K562 (cell line): ENCODE results near the gene LRRC71. TPM values are rescaled to one million over a fixed set of nuclear protein-coding genes. Genes with fewer than 3 reads are reported as not detected.
A peak's percentile ranks its signal among the peaks of the same experiment; 100 is the strongest.

ENCODE experiments used
- AFF1 ChIP-seq, 2 experiments: fragments of 450-650 bp; IDR thresholded peaks; 2 replicates each; pipeline ENCODE4 v1.6.1; 2018; ENCODE audit warnings: mild to moderate bottlenecking in 2 of 2, low read depth in 1 of 2; ENCODE audit not compliant: partially characterized antibody in 2 of 2
- ARID1B ChIP-seq: fragments of 450-650 bp; IDR thresholded peaks from 2 replicates; pipeline ENCODE4 v1.6.1; 2016; ENCODE audit warnings: antibody characterized with exemption, mild to moderate bottlenecking, inconsistent platforms
- ATF3 ChIP-seq, 2 experiments: fragments of 450-650 bp in 1 of 2; sonication (generic) in 1 of 2; formaldehyde crosslinking in 1 of 2; IDR thresholded peaks in 1 of 2; conservative IDR thresholded peaks in 1 of 2; 2 replicates each; pipeline versions ENCODE4 v1.6.1 to v1.8.1; 2016 to 2023; ENCODE audit warnings: mild to moderate bottlenecking in 2 of 2, moderate library complexity in 2 of 2, inconsistent platforms in 1 of 2, missing genetic modification reagents in 1 of 2
- BMI1 ChIP-seq: fragments of 150-350 bp; IDR thresholded peaks from 2 replicates; pipeline ENCODE4 v1.6.1; 2014; ENCODE audit warnings: low read length
- CHCHD3 ChIP-seq: fragments of 250-450 bp; sonication (Bioruptor Pico); IDR thresholded peaks from 2 replicates; pipeline ENCODE4 v2.1.2; 2022; ENCODE audit warnings: mild to moderate bottlenecking
- GABPB2 ChIP-seq: fragments of 250-450 bp; sonication (Bioruptor Pico); conservative IDR thresholded peaks from 2 replicates; pipeline ENCODE4 v1.5.1; 2021; ENCODE audit warnings: mild to moderate bottlenecking
- HCFC1 ChIP-seq: IDR thresholded peaks from 2 replicates; pipeline ENCODE4 v1.6.1; 2012; ENCODE audit warnings: low read depth, low read length, improper control_type of control experiment
- IRF2 ChIP-seq: sonication (generic); formaldehyde crosslinking; IDR thresholded peaks from 2 replicates; pipeline ENCODE4 v1.8.1; 2022; ENCODE audit warnings: mild to moderate bottlenecking, missing genetic modification reagents
- KLF13 ChIP-seq: fragments of 450-650 bp; IDR thresholded peaks from 2 replicates; pipeline ENCODE4 v1.6.1; 2016; ENCODE audit warnings: missing genetic modification characterization, low read depth, mild to moderate bottlenecking, missing compliant biosample characterization, moderate library complexity, borderline replicate concordance
- NFXL1 ChIP-seq: fragments of 450-650 bp; formaldehyde crosslinking; IDR thresholded peaks from 2 replicates; pipeline ENCODE4 v1.4.0; 2021; ENCODE audit warnings: mild to moderate bottlenecking
- PHB2 ChIP-seq: fragments of 450-650 bp; IDR thresholded peaks from 2 replicates; pipeline ENCODE4 v1.6.1; 2017; ENCODE audit warnings: low read depth
- PML ChIP-seq: IDR thresholded peaks from 2 replicates; pipeline ENCODE4 v1.6.1; 2012; ENCODE audit warnings: low read length, inconsistent platforms
- POLR2A ChIP-seq: fragments of 450-650 bp; conservative IDR thresholded peaks from 2 replicates; pipeline ENCODE4 v1.6.1; 2016
- PREB ChIP-seq: sonication (generic); formaldehyde crosslinking; IDR thresholded peaks from 2 replicates; pipeline ENCODE4 v1.8.1; 2023; ENCODE audit warnings: mild to moderate bottlenecking, missing genetic modification reagents
- SAFB2 ChIP-seq: fragments of 200-400 bp; formaldehyde crosslinking; IDR thresholded peaks from 2 replicates; pipeline ENCODE4 v1.6.1; 2018; ENCODE audit warnings: borderline replicate concordance, low read length, low read depth, moderate library complexity; ENCODE audit not compliant: severe bottlenecking
- SNRNP70 ChIP-seq: fragments of 200-400 bp; formaldehyde crosslinking; optimal IDR thresholded peaks from 2 replicates; pipeline ENCODE3; 2017; ENCODE audit warnings: low read depth, low read length
- ZBED1 ChIP-seq: IDR thresholded peaks from 2 replicates; pipeline ENCODE4 v1.6.1; 2014
- ZBTB1 ChIP-seq: sonication (generic); formaldehyde crosslinking; IDR thresholded peaks from 2 replicates; pipeline ENCODE4 v1.8.1; 2023; ENCODE audit warnings: missing genetic modification reagents, low read depth, mild to moderate bottlenecking, borderline replicate concordance
- ZNF146 ChIP-seq: IDR thresholded peaks from one replicate; pipeline ENCODE4 v1.6.1; 2018; ENCODE audit warnings: missing compliant biosample characterization; ENCODE audit not compliant: unreplicated experiment
- ZNF436 ChIP-seq: fragments of 250-450, 450-650 bp; sonication (Bioruptor Pico); formaldehyde crosslinking; IDR thresholded peaks from 2 replicates; pipeline ENCODE4 v1.7.0; 2020; ENCODE audit warnings: mild to moderate bottlenecking
- ZNF740 ChIP-seq, 3 experiments: fragments of 200-800 bp in 1 of 3; sonication (Bioruptor generic) in 1 of 3; sonication (generic) in 1 of 3; formaldehyde crosslinking in 1 of 3; IDR thresholded peaks; 2 replicates each; pipeline versions ENCODE4 v1.6.1 to v1.8.0; 2016 to 2022; ENCODE audit warnings: mild to moderate bottlenecking in 2 of 3, missing compliant biosample characterization in 2 of 3, missing genetic modification characterization in 2 of 3, missing genetic modification reagents in 1 of 3
- ZNF785 ChIP-seq: fragments of 250-450 bp; sonication (Bioruptor Pico); IDR thresholded peaks from 2 replicates; pipeline ENCODE4 v1.4.0; 2020; ENCODE audit warnings: mild to moderate bottlenecking
- polyA plus RNA-seq, 8 experiments: library from polyadenylated mRNA; depleted of rRNA in 4 of 8; stranded (reverse) in 5 of 8; unstranded in 3 of 8; fragments of >200 nt; fragmentation: Nextera tagmentation in 2 of 8; fragmentation: Illumina TruSeq in 1 of 8; extraction: Ambion mirVana in 2 of 8; extraction: Trizol in 1 of 8; gene quantifications; 2 replicates each; pipeline versions ENCODE4 v1.2.1 to v1.2.3, GENCODE V29; 2011 to 2014; ENCODE audit warnings: inconsistent platforms in 1 of 8, missing spikeins in 1 of 8
- total RNA-seq, 7 experiments: library from RNA; depleted of rRNA in 6 of 7; stranded (reverse); fragments of >200 nt in 6 of 7; fragmentation: Illumina TruSeq in 2 of 7; extraction: Trizol in 2 of 7; gene quantifications; 2 replicates each; pipeline versions ENCODE4 v1.2.1 to v1.2.3, GENCODE V29; 2011 to 2021; ENCODE audit warnings: low replicate concordance in 1 of 7

The LRRC71 gene
- total and polyA plus RNA-seq, 9 of the 15 experiments (the other 6 are each of a cell fraction or from before 2014, with no cell fraction given), result 0.06 to 1.2 (median 0.51) TPM; not detected in 1

GRCh38 chr1:156925154-156926010 is 5.0 kb downstream of the LRRC71 start (continued):
- TF ChIP-seq ZNF740 (CRISPR knock-in tag; IDR thresholded peaks at IDR 0.05) (peak; percentile 89), ZNF740 (tag; IDR thresholded peaks at IDR 0.05) (no peak), PML (no peak), HCFC1 (no peak), ZNF146 (CRISPR knock-in tag) (peak; percentile 9), SNRNP70 (no peak), KLF13 (tag) (no peak), POLR2A (no peak), GABPB2 (CRISPR knock-in tag) (no peak), ATF3 (IDR thresholded peaks at IDR 0.05) (no peak), ATF3 (CRISPR knock-in tag; conservative IDR thresholded peaks at IDR 0.05) (no peak), NFXL1 (CRISPR knock-in tag) (no peak), ARID1B (no peak), BMI1 (no peak), ZNF785 (no peak), ZNF436 (peak; percentile 60; the same call in 1 of the 2 replicates), CHCHD3 (no peak), ZBTB1 (CRISPR knock-in tag) (no peak), IRF2 (no peak), PHB2 (no peak), SAFB2 (no peak), ZBED1 (no peak), AFF1 (IDR thresholded peaks at IDR 0.05; ENCODE audit: low read depth in 1 of 2, partially characterized antibody in 2 of 2) (no peak), PREB (CRISPR knock-in tag) (no peak)
